Activated naive CD8-positive, alpha-beta T cell treated with anti-CD3 and anti-CD28 coated beads, Interleukin-2, amount 50 U/mL, for 16 hours (primary cell): ENCODE data around the gene EYS.
"Not testable (repeated sequence)": the region's sequence is repeated elsewhere in the genome, so short reads cannot be mapped to it uniquely, and the experiment has no call there.

Source experiments
- DNase-seq: peaks from one replicate; pipeline ENCODE4 v3.0.0-alpha.2; 2020; ENCODE audit warnings: low read depth, low spot score

EYS gene

GRCh38 chr6:63742060-63742459, 1965.0 kb downstream of the EYS start:
- no peak for DNase-seq

- DNase-seq, result no peak
Measured at GRCh38 chr6:63740709-63741108, 1966.3 kb downstream of the EYS start.

- no peak for DNase-seq
Measured at GRCh38 chr6:63739094-63739687, 1967.8 kb downstream of the EYS start.

GRCh38 chr6:63738190-63738589, 1968.8 kb downstream of the EYS start:
- not testable (repeated sequence) for DNase-seq

GRCh38 chr6:63734923-63735322, 1972.1 kb downstream of the EYS start:
- no peak for DNase-seq

- DNase-seq, result no peak
Measured at GRCh38 chr6:63732336-63732735, 1974.7 kb downstream of the EYS start.

GRCh38 chr6:63731930-63732329, 1975.1 kb downstream of the EYS start:
- no peak for DNase-seq

- DNase-seq, result no peak
Measured at GRCh38 chr6:63730311-63730710, 1976.7 kb downstream of the EYS start.

GRCh38 chr6:63724721-63725120, 1982.3 kb downstream of the EYS start:
- DNase-seq, result no peak

- no peak for DNase-seq
Measured at GRCh38 chr6:63721181-63721580, 1985.8 kb downstream of the EYS start.

GRCh38 chr6:63716169-63716568, 1990.9 kb downstream of the EYS start:
- DNase-seq, result no peak

- DNase-seq, result no peak
Measured at GRCh38 chr6:63714091-63714490, 1992.9 kb downstream of the EYS start.

- no peak for DNase-seq
Measured at GRCh38 chr6:63713332-63713731, 1993.7 kb downstream of the EYS start.

- DNase-seq, result no peak
Measured at GRCh38 chr6:63709148-63709547, 1997.9 kb downstream of the EYS start.

GRCh38 chr6:63708631-63709030, 1998.4 kb downstream of the EYS start:
- no peak for DNase-seq

- DNase-seq, result no peak
Measured at GRCh38 chr6:63706630-63707029, 2000.4 kb downstream of the EYS start.

- no peak for DNase-seq
Measured at GRCh38 chr6:63705707-63706106, 2001.3 kb downstream of the EYS start.

GRCh38 chr6:63690221-63690620, 2016.8 kb downstream of the EYS start:
- DNase-seq, result no peak

- DNase-seq, result no peak
Measured at GRCh38 chr6:63689421-63689820, 2017.6 kb downstream of the EYS start.

- no peak for DNase-seq
Measured at GRCh38 chr6:63685446-63686379, 2021.3 kb downstream of the EYS start.

GRCh38 chr6:63683071-63683603, 2023.9 kb downstream of the EYS start:
- DNase-seq, result no peak

GRCh38 chr6:63677282-63677681, 2029.7 kb downstream of the EYS start:
- DNase-seq, result no peak
